Mononuclear cell (primary cell): ENCODE results near the gene FGF19. TPM values are rescaled to one million over a fixed set of nuclear protein-coding genes. Genes with fewer than 3 reads are reported as not detected.

Source experiments
- H3K27me3 ChIP-seq: 2 replicates; pipeline ENCODE4 v1.6.0; 2011; ENCODE audit warnings: low read length, control low read depth; ENCODE audit not compliant: insufficient read depth
- H3K4me1 ChIP-seq: 2 replicates; pipeline ENCODE4 v1.5.1; 2011; ENCODE audit warnings: mild to moderate bottlenecking, low read length, control low read depth; ENCODE audit not compliant: insufficient read depth
- H3K4me3 ChIP-seq: 2 replicates; pipeline ENCODE4 v1.5.1; 2011; ENCODE audit warnings: mild to moderate bottlenecking, low read length, moderate library complexity
- H3K9me3 ChIP-seq: 2 replicates; pipeline ENCODE4 v1.5.1; 2011; ENCODE audit warnings: low read depth, mild to moderate bottlenecking, control low read depth, low read length
- total RNA-seq: library from RNA; depleted of rRNA; stranded (reverse); fragments of >200 nt; gene quantifications from one replicate; pipeline ENCODE4 v1.2.3, GENCODE V29; 2012

The FGF19 gene, protein sequence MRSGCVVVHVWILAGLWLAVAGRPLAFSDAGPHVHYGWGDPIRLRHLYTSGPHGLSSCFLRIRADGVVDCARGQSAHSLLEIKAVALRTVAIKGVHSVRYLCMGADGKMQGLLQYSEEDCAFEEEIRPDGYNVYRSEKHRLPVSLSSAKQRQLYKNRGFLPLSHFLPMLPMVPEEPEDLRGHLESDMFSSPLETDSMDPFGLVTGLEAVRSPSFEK
- total RNA-seq: not detected

DNA sequence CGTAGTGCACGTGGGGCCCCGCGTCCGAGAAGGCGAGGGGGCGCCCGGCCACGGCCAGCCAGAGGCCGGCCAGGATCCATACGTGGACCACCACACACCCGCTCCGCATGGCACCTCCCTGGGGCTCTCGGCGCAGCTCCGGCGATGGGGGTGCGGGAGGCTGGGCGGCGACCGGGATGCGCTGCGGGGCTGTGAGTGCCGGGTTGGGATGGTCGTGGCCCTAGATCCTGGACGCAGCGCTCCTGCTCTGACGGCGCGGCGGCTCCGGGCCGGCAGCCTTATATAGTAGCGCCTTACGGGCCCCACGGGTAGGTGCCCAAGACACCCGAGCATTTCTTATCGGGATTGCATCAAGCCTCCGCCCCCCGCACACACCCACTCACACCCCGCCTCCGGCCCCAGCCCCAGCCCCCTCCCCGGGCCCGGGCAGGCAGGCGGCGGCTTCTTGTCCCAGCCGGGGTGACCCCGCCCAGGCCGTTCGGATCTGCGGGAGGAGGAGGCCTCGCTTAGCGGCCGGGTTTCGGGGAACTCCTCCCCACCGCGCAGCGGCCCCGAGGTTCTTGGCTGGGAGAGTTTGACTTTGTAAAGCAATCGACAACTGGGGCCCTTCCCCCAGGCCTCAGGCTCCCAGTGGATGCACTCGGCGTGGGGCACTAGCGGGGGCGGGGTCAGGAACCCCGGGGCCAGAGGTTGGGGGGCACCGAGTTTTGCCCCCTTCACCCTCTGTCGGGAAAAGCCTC lies at the start of gene FGF19:
Gene FGF19 (minus strand): TSS at position 255 of the 740 bp plus-strand sequence. CDS start 146 bp downstream, at position 109.
- no peaks in the 10 kb centered on the region for H3K4me1 ChIP-seq
- H3K27me3 ChIP-seq: peaks cover 64% of the 10 kb centered on the region
- no peaks in the 10 kb centered on the region for H3K9me3 ChIP-seq
- no peak within 1 kb of the TSS for H3K4me3 ChIP-seq

DNA sequence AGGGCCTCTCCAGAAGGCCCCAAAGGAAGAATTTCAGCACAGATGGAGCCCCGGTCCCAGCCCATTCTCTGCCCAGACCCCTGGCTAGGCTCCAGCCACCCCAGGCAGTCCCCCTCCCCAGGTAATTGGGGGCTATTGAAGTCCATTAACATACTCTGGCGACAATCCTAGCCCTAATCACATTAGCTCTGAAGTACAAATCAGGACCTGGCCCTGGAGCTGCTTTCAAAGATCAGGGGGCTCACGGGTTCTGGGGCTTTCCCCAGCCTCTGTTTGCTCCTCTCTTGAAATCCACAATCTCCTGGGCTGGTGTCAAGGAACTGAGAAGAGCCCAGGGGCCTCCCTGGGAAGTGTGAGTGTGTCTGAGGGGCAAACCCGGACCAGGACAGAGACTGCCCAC lies 49.1 kb upstream of the FGF19 start:
- Histone ChIP-seq H3K27me3 (no peaks in the 10 kb centered on the region), H3K9me3 (no peaks in the 10 kb centered on the region), H3K4me1 (no peaks in the 10 kb centered on the region), H3K4me3 (no peak overlapping the region)

DNA sequence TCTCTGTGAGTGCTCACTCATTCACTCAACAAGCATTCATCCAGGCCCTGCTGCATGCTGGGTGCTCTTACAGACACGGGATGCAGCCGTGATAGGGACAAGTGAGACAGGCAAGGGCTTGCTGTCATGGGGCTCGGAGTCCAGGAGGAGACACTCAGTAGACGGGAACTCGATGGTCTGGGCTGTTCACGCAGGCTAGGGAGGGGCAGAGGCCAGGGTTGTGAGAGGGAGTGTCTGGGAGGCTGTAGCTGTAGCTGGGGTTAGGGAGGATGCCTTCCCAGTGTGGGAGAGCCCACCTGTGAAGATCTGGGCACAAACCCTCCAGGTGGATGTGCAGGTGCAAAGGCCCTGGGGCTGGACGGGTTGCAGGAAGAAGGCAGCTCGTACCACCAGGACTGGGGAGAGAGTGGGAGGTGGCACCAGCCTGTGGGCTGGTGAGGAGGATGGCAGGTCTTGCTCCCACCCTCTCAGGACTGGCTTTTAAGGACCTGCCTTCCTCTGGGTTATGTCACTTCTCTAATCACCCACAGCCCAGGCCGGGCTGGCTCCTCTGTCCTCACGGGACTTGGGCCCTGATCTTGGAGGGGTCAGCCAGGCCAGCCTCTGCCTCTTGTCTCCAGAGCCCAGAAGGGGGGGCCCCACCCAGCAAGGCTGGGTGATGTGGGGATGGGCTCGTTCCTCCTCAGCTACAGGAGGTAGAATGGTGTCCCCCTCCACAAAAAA lies 47.2 kb upstream of the FGF19 start:
- no peaks in the 10 kb centered on the region for H3K9me3 ChIP-seq
- no peaks in the 10 kb centered on the region for H3K27me3 ChIP-seq
- no peak overlapping the region for H3K4me3 ChIP-seq
- H3K4me1 ChIP-seq: no peaks in the 10 kb centered on the region

DNA sequence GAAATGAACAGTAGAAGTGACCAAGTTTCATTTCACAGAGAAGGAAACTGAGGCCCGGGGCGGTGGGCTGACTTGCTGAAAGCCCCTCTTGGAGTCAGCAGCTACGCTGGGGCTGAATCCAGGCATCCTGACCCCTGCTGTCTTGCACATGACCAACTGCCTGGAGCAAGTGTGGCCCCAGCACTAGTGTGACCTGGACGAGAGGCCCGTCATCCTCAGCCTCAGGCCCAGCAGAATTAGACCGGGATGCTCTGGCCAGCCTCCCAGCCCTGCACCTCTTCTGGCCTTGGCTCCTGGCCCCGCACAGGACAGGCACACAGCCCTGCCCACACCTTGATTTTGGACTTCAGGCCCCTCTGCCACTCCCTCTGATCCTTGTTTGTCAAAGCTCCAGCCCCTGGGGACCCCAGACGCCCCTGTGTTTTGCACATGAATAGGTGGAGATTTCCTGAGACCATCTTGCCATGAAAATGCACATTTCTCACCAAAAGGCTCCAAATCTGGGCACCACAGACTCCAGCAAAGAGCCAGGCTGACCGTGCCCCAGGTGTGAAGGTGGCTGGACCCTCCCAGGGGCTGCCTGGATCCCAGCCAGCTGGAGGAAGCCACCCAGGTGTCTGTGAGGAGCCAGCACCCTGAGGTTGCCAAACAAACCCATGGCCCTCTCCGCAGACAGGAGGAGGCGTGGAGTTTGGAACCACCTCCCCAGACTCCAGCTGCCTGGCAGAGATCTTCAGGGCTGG lies 46.5 kb upstream of the FGF19 start:
- Histone ChIP-seq H3K4me1 (no peaks in the 10 kb centered on the region), H3K27me3 (no peaks in the 10 kb centered on the region), H3K4me3 (no peak overlapping the region), H3K9me3 (no peaks in the 10 kb centered on the region)

DNA sequence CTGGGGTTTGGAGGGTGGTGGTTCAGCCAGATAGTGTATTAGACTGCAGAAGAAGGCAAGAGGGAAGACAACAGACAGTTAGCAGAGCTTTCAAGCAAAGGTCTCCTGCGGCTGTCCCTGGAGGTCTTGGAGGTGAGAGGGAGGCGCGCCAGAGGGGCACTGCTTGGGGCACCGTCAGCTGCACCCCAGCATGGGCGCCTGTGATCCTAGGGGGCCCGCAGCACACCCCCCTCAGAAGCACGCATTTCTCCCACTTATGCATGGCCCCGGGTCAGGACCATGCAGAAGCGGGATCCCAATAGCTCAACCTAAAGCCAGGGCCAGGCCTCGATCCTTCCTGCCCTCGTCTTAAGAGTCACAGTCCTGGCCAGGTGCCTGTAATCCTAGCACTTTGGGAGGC lies 44.8 kb upstream of the FGF19 start:
- no peaks in the 10 kb centered on the region for H3K9me3 ChIP-seq
- H3K4me1 ChIP-seq: no peaks in the 10 kb centered on the region
- H3K4me3 ChIP-seq: no peak overlapping the region
- no peaks in the 10 kb centered on the region for H3K27me3 ChIP-seq

DNA sequence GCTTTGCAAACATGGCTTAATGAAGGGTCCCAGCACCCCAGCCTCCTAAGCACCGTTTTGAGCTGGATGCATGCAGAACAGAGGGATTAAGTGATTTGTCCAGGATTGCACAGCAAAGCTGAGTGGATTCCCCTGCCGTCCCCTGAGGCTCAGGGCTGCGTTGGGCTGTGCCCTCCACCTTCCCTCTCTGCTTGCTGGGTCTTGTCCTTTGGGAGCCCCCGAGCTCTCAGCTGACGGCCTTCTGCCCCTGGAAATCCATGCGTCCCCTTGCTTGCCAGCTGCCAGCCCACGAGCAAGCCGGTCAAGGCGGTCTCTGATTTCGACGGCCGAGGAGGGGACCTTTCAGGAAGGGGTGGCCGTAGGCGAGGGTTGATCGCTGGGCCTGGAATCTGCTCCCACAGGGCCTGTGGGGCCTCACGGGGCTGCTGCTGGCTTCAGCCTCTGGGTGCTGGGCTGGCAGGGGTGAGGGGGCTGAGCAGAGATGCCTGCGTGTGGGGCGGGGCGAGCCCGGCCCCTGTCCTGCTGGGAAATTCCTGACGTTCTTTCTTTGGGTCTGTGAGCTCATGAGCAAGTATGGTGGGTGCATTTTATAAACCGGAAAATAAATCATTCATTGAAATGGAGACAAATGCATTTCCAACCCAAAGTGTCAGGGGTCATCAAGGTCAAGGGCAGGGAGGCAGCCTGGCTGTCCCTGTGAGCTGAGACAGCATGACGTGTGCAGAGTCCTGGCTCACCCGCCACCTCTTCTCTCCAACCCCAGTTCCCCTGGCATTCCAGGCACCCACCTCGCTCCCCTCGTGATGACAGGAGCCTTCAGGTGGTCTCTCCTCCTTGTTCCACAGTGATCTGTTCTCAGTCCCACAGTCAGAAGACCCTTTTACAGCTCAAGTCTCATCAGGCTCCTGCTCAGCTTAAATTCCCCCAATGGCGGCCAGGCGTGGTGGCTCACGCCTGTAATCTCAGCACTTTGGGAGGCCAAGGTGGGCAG lies 43.2 kb upstream of the FGF19 start:
- Histone ChIP-seq H3K9me3 (no peaks in the 10 kb centered on the region), H3K27me3 (no peaks in the 10 kb centered on the region), H3K4me1 (no peaks in the 10 kb centered on the region), H3K4me3 (no peak overlapping the region)

DNA sequence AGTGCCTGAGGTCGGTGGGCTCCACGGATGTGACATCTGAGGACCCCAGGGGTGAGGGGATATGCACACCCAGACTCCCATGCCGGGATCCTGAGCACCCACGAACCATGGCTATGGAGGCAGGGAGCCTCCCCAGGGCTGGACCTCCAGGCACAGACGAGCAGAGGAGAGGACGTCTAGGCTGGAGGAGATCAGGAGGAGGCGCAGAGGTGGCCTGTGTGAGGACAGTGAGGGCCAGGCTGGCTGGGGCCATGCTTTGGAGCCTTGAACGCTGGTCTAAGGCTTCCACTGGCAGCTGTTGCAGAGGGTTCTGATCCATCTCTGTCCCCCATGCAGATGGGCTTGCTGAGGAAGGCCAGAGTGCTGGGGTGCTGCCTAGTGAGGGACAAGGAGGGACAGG lies 42.3 kb upstream of the FGF19 start:
- no peaks in the 10 kb centered on the region for H3K4me1 ChIP-seq
- H3K27me3 ChIP-seq: no peaks in the 10 kb centered on the region
- no peaks in the 10 kb centered on the region for H3K9me3 ChIP-seq
- no peak overlapping the region for H3K4me3 ChIP-seq

DNA sequence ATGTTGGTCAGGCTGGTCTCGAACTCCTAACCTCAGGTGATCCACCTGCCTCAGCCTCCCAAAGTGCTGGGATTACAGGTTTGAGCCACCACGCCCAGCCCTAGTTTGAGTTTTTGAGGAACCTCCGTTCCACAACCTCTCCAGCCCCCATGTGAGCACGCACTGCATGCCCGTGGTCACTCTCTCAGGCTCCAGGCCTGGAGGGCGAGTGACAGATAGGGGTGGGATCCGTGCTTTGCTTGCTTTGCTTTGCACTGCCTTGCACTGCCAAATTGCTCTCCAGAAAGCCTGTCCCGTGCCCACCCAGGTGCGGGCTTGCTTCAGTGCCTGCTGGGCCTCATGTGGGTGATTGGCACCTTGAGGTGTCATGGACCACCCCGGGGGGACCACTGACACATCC lies 41.4 kb upstream of the FGF19 start:
- H3K4me3 ChIP-seq: no peak overlapping the region
- no peaks in the 10 kb centered on the region for H3K9me3 ChIP-seq
- no peaks in the 10 kb centered on the region for H3K27me3 ChIP-seq
- H3K4me1 ChIP-seq: no peaks in the 10 kb centered on the region

DNA sequence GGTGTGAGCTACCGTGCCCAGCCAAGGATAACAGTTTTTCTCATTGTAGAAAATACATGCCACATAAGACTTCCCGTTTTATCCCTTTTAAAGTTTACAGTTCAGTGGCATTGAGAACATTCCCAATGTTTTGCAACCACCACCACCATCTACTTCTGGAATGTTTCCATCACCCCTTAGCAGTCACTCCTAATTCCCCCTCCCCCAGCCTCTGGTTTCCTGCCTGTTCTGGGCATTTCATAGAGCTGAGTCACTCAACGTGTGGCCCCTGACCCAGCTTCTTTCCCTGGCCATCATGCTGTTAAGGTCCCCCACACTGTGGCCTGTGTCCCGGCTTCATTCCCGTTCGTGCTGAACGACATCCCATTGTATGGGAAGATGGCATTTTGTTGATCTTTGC lies 40.6 kb upstream of the FGF19 start:
- H3K4me3 ChIP-seq: no peak overlapping the region
- H3K4me1 ChIP-seq: no peaks in the 10 kb centered on the region
- H3K9me3 ChIP-seq: no peaks in the 10 kb centered on the region
- no peaks in the 10 kb centered on the region for H3K27me3 ChIP-seq

DNA sequence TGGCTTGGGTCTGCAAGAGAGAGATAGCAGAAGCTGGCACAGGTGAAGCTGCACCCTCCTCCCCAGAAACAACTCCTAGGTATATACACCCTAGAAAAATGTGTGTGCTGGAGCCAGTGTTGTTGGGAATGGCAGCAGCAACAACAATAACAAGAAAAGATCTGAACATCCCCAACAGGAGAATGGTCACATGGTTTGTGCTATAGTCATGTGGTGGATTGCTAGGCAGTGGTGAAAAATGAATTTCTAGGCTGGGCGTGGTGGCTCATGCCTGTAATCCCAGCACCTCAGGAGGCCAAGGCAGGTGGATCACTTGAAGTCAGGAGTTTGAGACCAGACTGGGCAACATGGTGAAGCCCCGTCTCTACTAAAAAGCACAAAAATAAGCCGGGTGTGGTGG lies 31.0 kb upstream of the FGF19 start:
- H3K4me1 ChIP-seq: no peaks in the 10 kb centered on the region
- no peaks in the 10 kb centered on the region for H3K9me3 ChIP-seq
- H3K4me3 ChIP-seq: no peak overlapping the region
- H3K27me3 ChIP-seq: no peaks in the 10 kb centered on the region

DNA sequence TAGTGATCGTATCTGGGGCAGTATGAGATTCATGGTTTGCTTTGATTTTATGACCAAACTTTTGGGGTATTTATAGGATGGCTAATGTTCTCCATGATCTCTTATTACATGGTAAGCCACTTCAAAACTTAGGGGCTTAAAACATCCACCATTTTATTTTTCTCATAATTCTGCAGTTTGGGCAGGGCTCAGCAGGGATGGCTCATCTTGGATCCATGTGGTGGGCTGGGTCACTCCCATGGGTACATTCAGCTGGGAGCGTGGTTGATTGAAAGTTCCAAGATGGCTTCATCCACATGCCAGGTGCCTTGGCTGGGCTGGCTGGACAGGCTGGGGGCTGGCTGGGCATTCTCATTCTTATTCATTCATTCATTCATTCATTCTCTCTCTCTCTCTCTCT lies 30.5 kb upstream of the FGF19 start:
- H3K9me3 ChIP-seq: no peaks in the 10 kb centered on the region
- H3K27me3 ChIP-seq: no peaks in the 10 kb centered on the region
- H3K4me3 ChIP-seq: no peak overlapping the region
- no peaks in the 10 kb centered on the region for H3K4me1 ChIP-seq

DNA sequence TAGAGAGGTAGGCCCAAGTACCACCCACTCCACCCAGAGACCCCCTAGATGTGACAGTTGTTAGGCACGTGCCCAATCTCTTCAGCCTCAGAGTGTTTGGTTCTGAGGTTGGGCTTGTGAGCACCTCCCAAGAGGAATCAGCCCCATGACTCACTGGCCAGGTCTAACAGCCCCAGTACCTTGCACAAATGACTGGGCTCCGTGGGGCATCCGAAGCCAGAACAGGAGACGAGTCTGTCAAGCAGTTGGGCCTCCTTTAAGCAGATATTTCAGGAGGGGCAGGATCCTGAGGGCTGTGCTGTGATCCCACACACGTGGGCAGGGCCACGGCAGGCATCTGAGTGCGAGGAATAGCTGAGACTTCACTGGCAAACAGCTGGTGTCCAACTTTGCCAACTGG lies 29.1 kb upstream of the FGF19 start:
- Histone ChIP-seq H3K9me3 (no peaks in the 10 kb centered on the region), H3K27me3 (no peaks in the 10 kb centered on the region), H3K4me1 (no peaks in the 10 kb centered on the region), H3K4me3 (no peak overlapping the region)

DNA sequence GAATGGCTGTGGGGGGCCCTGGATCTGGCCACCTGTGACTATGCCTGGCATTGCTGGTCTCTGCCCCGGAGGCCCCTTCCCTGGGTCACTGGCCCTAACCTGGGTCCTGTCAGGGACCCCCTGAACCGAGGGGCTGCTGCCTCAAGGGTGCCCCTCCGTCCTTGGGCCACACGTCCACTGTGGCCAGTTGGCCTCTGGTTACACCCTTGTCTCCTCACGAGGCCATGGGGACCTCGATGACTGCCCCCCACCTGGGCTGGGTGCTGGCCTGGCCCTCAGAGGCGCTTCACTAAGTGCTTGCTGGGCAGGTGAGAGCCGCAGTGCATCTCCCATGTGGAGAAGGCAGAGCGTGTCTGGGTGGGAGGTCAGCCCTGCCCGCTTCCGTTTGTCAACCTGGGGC lies 27.3 kb upstream of the FGF19 start:
- no peaks in the 10 kb centered on the region for H3K27me3 ChIP-seq
- no peaks in the 10 kb centered on the region for H3K4me1 ChIP-seq
- no peak overlapping the region for H3K4me3 ChIP-seq
- no peaks in the 10 kb centered on the region for H3K9me3 ChIP-seq

DNA sequence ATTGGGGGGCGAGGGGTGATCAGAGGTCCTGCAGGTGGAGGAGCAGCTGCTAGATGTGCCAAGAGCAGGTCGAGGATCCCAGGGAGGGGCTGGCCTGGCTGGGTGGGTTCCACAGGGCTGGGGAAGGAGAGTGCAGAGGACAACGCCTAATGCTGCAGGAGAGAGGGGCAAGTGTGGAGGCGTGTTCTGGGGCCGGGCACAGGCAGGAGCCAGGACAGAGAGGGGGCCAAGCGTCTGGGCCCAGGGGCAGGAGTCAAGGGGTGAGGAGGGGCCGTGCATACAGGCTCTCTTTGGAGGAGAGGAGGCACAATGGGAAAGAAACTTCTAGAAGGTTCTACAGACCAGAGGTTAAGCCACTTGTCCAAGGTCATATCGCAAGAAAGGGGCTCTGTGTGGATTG lies 26.7 kb upstream of the FGF19 start:
- Histone ChIP-seq H3K9me3 (no peaks in the 10 kb centered on the region), H3K4me3 (no peak overlapping the region), H3K4me1 (no peaks in the 10 kb centered on the region), H3K27me3 (no peaks in the 10 kb centered on the region)
